Calu3 (cell line): Measurements from ENCODE around the gene MTUS2. TPM values are rescaled to one million over a fixed set of nuclear protein-coding genes. Genes with fewer than 3 reads are reported as not detected.

Source experiments
- BruUV-seq: library from RNA; stranded (reverse); fragments of 400-500 nt; replicated peaks from 2 replicates; lab custom pipeline; 2021; lab: Mats Ljungman, UMichigan
- CTCF ChIA-PET: fragments of 300-600 bp; sonication (Branson Sonifier 250); formaldehyde crosslinking; loops from one replicate; lab custom pipeline; 2022; ENCODE audit warnings: antibody characterized with exemption; lab: Charles Lee
- DNase-seq: peaks from one replicate; pipeline ENCODE4 v3.0.0; 2022
- H3K27ac Mint-ChIP-seq: one replicate; pipeline ENCODE4 v1.8.0; 2022; ENCODE audit warnings: mixed read lengths; ENCODE audit not compliant: unreplicated experiment
- H3K27me3 Mint-ChIP-seq: one replicate; pipeline ENCODE4 v1.8.0; 2022; ENCODE audit warnings: mixed read lengths; ENCODE audit not compliant: unreplicated experiment
- H3K36me3 Mint-ChIP-seq: one replicate; pipeline ENCODE4 v1.8.0; 2022; ENCODE audit warnings: mild to moderate bottlenecking, moderate library complexity, mixed read lengths; ENCODE audit not compliant: insufficient read depth, unreplicated experiment
- H3K4me1 Mint-ChIP-seq: one replicate; pipeline ENCODE4 v1.8.0; 2022; ENCODE audit warnings: mild to moderate bottlenecking, low read depth, mixed read lengths; ENCODE audit not compliant: unreplicated experiment
- H3K4me3 Mint-ChIP-seq: one replicate; pipeline ENCODE4 v1.8.0; 2022; ENCODE audit warnings: mild to moderate bottlenecking, low read depth, moderate library complexity, mixed read lengths; ENCODE audit not compliant: unreplicated experiment
- H3K9me3 Mint-ChIP-seq: one replicate; pipeline ENCODE4 v1.8.0; 2022; ENCODE audit warnings: low read depth, mixed read lengths; ENCODE audit not compliant: unreplicated experiment
- CTCF ChIP-seq: fragments of 200-600 bp; IDR thresholded peaks from one replicate; pipeline ENCODE4 v1.8.0; 2022; ENCODE audit warnings: antibody characterized with exemption; ENCODE audit not compliant: unreplicated experiment
- intact Hi-C: fragments of 100-400 bp; cut with micrococcal nuclease; formaldehyde crosslinking; loops from one replicate; pipeline ENCODE4 v1.10.0; 2022; ENCODE audit not compliant: unreplicated experiment
- total RNA-seq: library from RNA; stranded (reverse); gene quantifications from 2 replicates; pipeline ENCODE4 v1.2.3, GENCODE V29; 2022

MTUS2 gene
- total RNA-seq, 1 experiment from 2014 or later: not detected

- intact Hi-C loops: no loop called here
- no peak for DNase-seq
- H3K4me1 Mint-ChIP-seq: no peaks in the 10 kb centered on the region
- CTCF ChIA-PET: no interaction called here
- peaks cover 15% of the 10 kb centered on the region for H3K9me3 Mint-ChIP-seq
- H3K27ac Mint-ChIP-seq: no peak overlapping the region
- H3K36me3 Mint-ChIP-seq: no peaks in the 10 kb centered on the region
- peaks cover 39% of the 10 kb centered on the region for H3K27me3 Mint-ChIP-seq
- no peak for TF ChIP-seq CTCF
- BruUV-seq: no TSS peak
- H3K4me3 Mint-ChIP-seq: no peak overlapping the region
Measured at GRCh38 chr13:28826368-28826767, 6.2 kb downstream of the MTUS2 start.

- no peak for TF ChIP-seq CTCF
- Mint-ChIP-seq H3K36me3 (no peaks in the 10 kb centered on the region), H3K27ac (no peak overlapping the region), H3K4me1 (no peaks in the 10 kb centered on the region), H3K4me3 (no peak overlapping the region), H3K9me3 (peaks cover 11% of the 10 kb centered on the region), H3K27me3 (no peaks in the 10 kb centered on the region)
- intact Hi-C loops: no loop called here
- no peak for DNase-seq
- no TSS peak for BruUV-seq
- CTCF ChIA-PET: no interaction called here
Measured at GRCh38 chr13:28830580-28830979, 10.4 kb downstream of the MTUS2 start.

GRCh38 chr13:28831117-28831516 is 11.0 kb downstream of the MTUS2 start:
- peaks cover 11% of the 10 kb centered on the region for H3K9me3 Mint-ChIP-seq
- H3K4me1 Mint-ChIP-seq: no peaks in the 10 kb centered on the region
- H3K27ac Mint-ChIP-seq: no peak overlapping the region
- H3K36me3 Mint-ChIP-seq: no peaks in the 10 kb centered on the region
- H3K4me3 Mint-ChIP-seq: no peak overlapping the region
- TF ChIP-seq CTCF: no peak
- CTCF ChIA-PET: no interaction called here
- intact Hi-C loops: no loop called here
- no peaks in the 10 kb centered on the region for H3K27me3 Mint-ChIP-seq
- no TSS peak for BruUV-seq
- DNase-seq: no peak

GRCh38 chr13:28837111-28837510 is 17.0 kb downstream of the MTUS2 start:
- no TSS peak for BruUV-seq
- CTCF ChIA-PET: no interaction called here
- Mint-ChIP-seq H3K27ac (no peak overlapping the region), H3K36me3 (no peaks in the 10 kb centered on the region), H3K27me3 (no peaks in the 10 kb centered on the region), H3K9me3 (peaks cover 3% of the 10 kb centered on the region), H3K4me1 (no peaks in the 10 kb centered on the region), H3K4me3 (no peak overlapping the region)
- no peak for DNase-seq
- intact Hi-C loops: no loop called here
- no peak for TF ChIP-seq CTCF

GRCh38 chr13:28843639-28844038 is 23.5 kb downstream of the MTUS2 start:
- Mint-ChIP-seq H3K4me3 (no peak overlapping the region), H3K9me3 (no peaks in the 10 kb centered on the region), H3K4me1 (no peaks in the 10 kb centered on the region), H3K27ac (no peak overlapping the region), H3K27me3 (no peaks in the 10 kb centered on the region), H3K36me3 (no peaks in the 10 kb centered on the region)
- CTCF ChIA-PET: no interaction called here
- intact Hi-C loops: no loop called here
- no peak for DNase-seq
- TF ChIP-seq CTCF: no peak
- no TSS peak for BruUV-seq
